IMR-90 (cell line): Measurements from ENCODE around the gene MAGI2. TPM values are rescaled to one million over a fixed set of nuclear protein-coding genes. Genes with fewer than 3 reads are reported as not detected.

Experiments used
- ATAC-seq: fragments of 200-7000 bp; cut with Tn5 transposase; 2 replicates; pipeline ENCODE4 v1.9.1; 2020; ENCODE audit warnings: low read depth, mild to moderate bottlenecking, moderate library complexity
- BruUV-seq: library from RNA; stranded (reverse); fragments of 400-500 nt; replicated peaks from 2 replicates; lab custom pipeline; 2021; lab: Mats Ljungman, UMichigan
- CTCF ChIA-PET: fragments of 300-600 bp; formaldehyde crosslinking; extraction: SDS; loops from one replicate; lab custom pipeline; 2021; ENCODE audit warnings: antibody characterized with exemption; lab: Yijun Ruan, JAX
- POLR2A ChIA-PET: fragments of 300-600 bp; sonication (Branson Sonifier 250); formaldehyde crosslinking; loops from one replicate; lab custom pipeline; 2022; ENCODE audit warnings: antibody characterized with exemption; ENCODE audit not compliant: unreplicated experiment; lab: Charles Lee
- DNase-seq: peaks from one replicate; pipeline ENCODE4 v3.0.0; 2013
- H2AFZ ChIP-seq: replicated peaks from 2 replicates; pipeline ENCODE3; 2013; ENCODE audit warnings: low read length, mild to moderate bottlenecking; ENCODE audit not compliant: poor library complexity
- H2AK5ac ChIP-seq: 2 replicates; pipeline ENCODE4 v1.6.1; 2013; ENCODE audit warnings: low read depth, low read length, inconsistent platforms
- H2AK9ac ChIP-seq: replicated peaks from 2 replicates; pipeline ENCODE3; 2013; ENCODE audit warnings: mild to moderate bottlenecking, low read depth, low read length, moderate library complexity; ENCODE audit not compliant: poor library complexity
- H2BK120ac ChIP-seq: 2 replicates; pipeline ENCODE4 v1.6.1; 2013; ENCODE audit warnings: low read depth, low read length, inconsistent platforms
- H2BK15ac ChIP-seq: 3 replicates; pipeline ENCODE4 v1.6.1; 2013; ENCODE audit warnings: low read depth, low read length, inconsistent platforms
- H2BK20ac ChIP-seq: 2 replicates; pipeline ENCODE4 v1.6.1; 2013; ENCODE audit warnings: low read depth, mild to moderate bottlenecking, inconsistent platforms, low read length, moderate library complexity
- H2BK5ac ChIP-seq: 2 replicates; pipeline ENCODE4 v1.6.1; 2013; ENCODE audit warnings: mild to moderate bottlenecking, low read depth, low read length, inconsistent platforms; ENCODE audit not compliant: poor library complexity, severe bottlenecking
- H3K14ac ChIP-seq: replicated peaks from 2 replicates; pipeline ENCODE4 v1.6.1; 2013; ENCODE audit warnings: low read depth, low read length, inconsistent platforms
- H3K18ac ChIP-seq: 2 replicates; pipeline ENCODE4 v1.6.1; 2013; ENCODE audit warnings: low read depth, low read length, control low read depth
- H3K23ac ChIP-seq: 2 replicates; pipeline ENCODE4 v1.6.1; 2013; ENCODE audit warnings: low read depth, low read length, inconsistent platforms
- H3K27ac ChIP-seq: 2 replicates; pipeline ENCODE4 v1.5.1; 2013; ENCODE audit warnings: mild to moderate bottlenecking, control low read depth, low read length; ENCODE audit not compliant: insufficient read depth
- H3K27me3 ChIP-seq: 2 replicates; pipeline ENCODE4 v1.6.1; 2013; ENCODE audit warnings: low read length; ENCODE audit not compliant: control insufficient read depth, insufficient read depth
- H3K36me3 ChIP-seq: 2 replicates; pipeline ENCODE4 v1.6.1; 2013; ENCODE audit warnings: low read length, mixed read lengths; ENCODE audit not compliant: control insufficient read depth, insufficient read depth
- H3K4ac ChIP-seq: 2 replicates; pipeline ENCODE4 v1.6.1; 2013; ENCODE audit warnings: low read depth, low read length, inconsistent platforms
- H3K4me1 ChIP-seq: 2 replicates; pipeline ENCODE4 v1.6.1; 2013; ENCODE audit warnings: low read length, mixed read lengths; ENCODE audit not compliant: control insufficient read depth, insufficient read depth
- H3K4me2 ChIP-seq: 2 replicates; pipeline ENCODE4 v1.6.1; 2013; ENCODE audit warnings: low read depth, mild to moderate bottlenecking, control low read depth, low read length, moderate library complexity
- H3K4me3 ChIP-seq: 2 replicates; pipeline ENCODE4 v1.5.1; 2013; ENCODE audit warnings: low read depth, mild to moderate bottlenecking, control low read depth, low read length, moderate library complexity; ENCODE audit not compliant: insufficient read depth
- H3K56ac ChIP-seq: 2 replicates; pipeline ENCODE4 v1.6.1; 2013; ENCODE audit warnings: low read length, inconsistent platforms; ENCODE audit not compliant: insufficient read depth; ENCODE audit errors: extremely low read depth
- H3K79me1 ChIP-seq, 2 experiments: 2 replicates each; pipeline ENCODE4 v1.6.1; 2013; ENCODE audit warnings: low read length in 2 of 2, inconsistent platforms in 1 of 2, low read depth in 1 of 2
- H3K9ac ChIP-seq: 2 replicates; pipeline ENCODE4 v1.6.1; 2013; ENCODE audit warnings: low read depth, low read length, control low read depth
- H3K9me1 ChIP-seq: 2 replicates; pipeline ENCODE4 v1.6.1; 2013; ENCODE audit warnings: low read length, inconsistent platforms; ENCODE audit not compliant: insufficient read depth
- H3K9me3 ChIP-seq: 2 replicates; pipeline ENCODE4 v1.6.1; 2013; ENCODE audit warnings: low read length; ENCODE audit not compliant: control insufficient read depth, insufficient read depth
- H4K20me1 ChIP-seq: 2 replicates; pipeline ENCODE4 v1.6.1; 2013; ENCODE audit warnings: low read length, inconsistent platforms; ENCODE audit not compliant: insufficient read depth
- H4K5ac ChIP-seq: 2 replicates; pipeline ENCODE4 v1.6.1; 2013; ENCODE audit warnings: mild to moderate bottlenecking, low read depth, low read length, control low read depth
- H4K8ac ChIP-seq, 2 experiments: 2 replicates each; pipeline ENCODE4 v1.6.1; 2013; ENCODE audit warnings: low read depth in 2 of 2, low read length in 2 of 2, control low read depth in 1 of 2, inconsistent platforms in 1 of 2
- H4K91ac ChIP-seq: 2 replicates; pipeline ENCODE4 v1.6.1; 2013; ENCODE audit warnings: low read depth, low read length, inconsistent platforms; ENCODE audit not compliant: insufficient read depth
- BHLHE40 ChIP-seq: fragments of 150-350 bp; IDR thresholded peaks from 2 replicates; pipeline ENCODE4 v1.6.1; 2016; ENCODE audit warnings: mild to moderate bottlenecking, low read depth, low read length
- CEBPB ChIP-seq: IDR thresholded peaks from 2 replicates; pipeline ENCODE4 v1.6.1; 2012; ENCODE audit warnings: low read depth, low read length, improper control_type of control experiment
- FOS ChIP-seq: fragments of 150-350 bp; IDR thresholded peaks from 2 replicates; pipeline ENCODE4 v1.6.1; 2016; ENCODE audit warnings: low read depth, low read length
- MAFK ChIP-seq: IDR thresholded peaks from 2 replicates; pipeline ENCODE4 v1.6.1; 2012; ENCODE audit warnings: low read depth, low read length, improper control_type of control experiment
- NFE2L2 ChIP-seq: fragments of 150-350 bp; IDR thresholded peaks from 2 replicates; pipeline ENCODE4 v1.6.1; 2016; ENCODE audit warnings: low read depth, mild to moderate bottlenecking, low read length
- POLR2A ChIP-seq: IDR thresholded peaks from 2 replicates; pipeline ENCODE4 v1.6.1; 2012; ENCODE audit warnings: mild to moderate bottlenecking, low read depth, low read length
- RAD21 ChIP-seq: IDR thresholded peaks from 2 replicates; pipeline ENCODE4 v1.6.1; 2012; ENCODE audit warnings: low read length, improper control_type of control experiment
- RCOR1 ChIP-seq: IDR thresholded peaks from 2 replicates; pipeline ENCODE4 v1.6.1; 2012; ENCODE audit warnings: mild to moderate bottlenecking, low read length, improper control_type of control experiment; ENCODE audit not compliant: insufficient replicate concordance
- SMC3 ChIP-seq: fragments of 150-350 bp; IDR thresholded peaks from 2 replicates; pipeline ENCODE4 v1.6.1; 2016; ENCODE audit warnings: low read depth, mild to moderate bottlenecking, antibody characterized with exemption, low read length, moderate library complexity
- WGBS, 2 experiments: methylation state at CpG; one replicate each; pipeline versions ENCODE4 v1.1.5 to v1.1.7; 2013; ENCODE audit warnings: missing lambda C conversion rate in 2 of 2; ENCODE audit not compliant: insufficient read length in 1 of 2; ENCODE audit errors: extremely low coverage in 2 of 2; 5-methylcytosine and 5-hydroxymethylcytosine counted together
- dilution Hi-C: fragments of 300-500 bp; cut with HindIII; formaldehyde crosslinking; loops from one replicate; pipeline ENCODE4 v1.14.3; 2018; ENCODE audit warnings: low sequenced_read_pairs; ENCODE audit not compliant: unreplicated experiment
- in situ Hi-C: fragments of 300-500 bp; cut with MboI; formaldehyde crosslinking; loops from 3 replicates; pipeline ENCODE4 v1.14.3; 2019; ENCODE audit warnings: low sequenced_read_pairs, inconsistent platforms, mixed read lengths
- intact Hi-C: fragments of 100-400 bp; cut with micrococcal nuclease; formaldehyde crosslinking; loops from 2 replicates; pipeline ENCODE4 v1.10.0; 2022
- polyA plus RNA-seq, 3 experiments: library from polyadenylated mRNA; depleted of rRNA; stranded (reverse); fragments of >200 nt; gene quantifications; 2 replicates each; pipeline ENCODE4 v1.2.3, GENCODE V29; 2012; ENCODE audit warnings: low replicate concordance in 1 of 3
- total RNA-seq: library from RNA; depleted of rRNA; stranded (reverse); fragments of >200 nt; gene quantifications from 2 replicates; pipeline ENCODE4 v1.2.3, GENCODE V29; 2012
- TF ChIP-seq, protein P1 (sequence below): fragments of 150-350 bp; IDR thresholded peaks from 2 replicates; pipeline ENCODE4 v1.6.1; 2016; ENCODE audit warnings: low read depth, mild to moderate bottlenecking, low read length, moderate library complexity, borderline replicate concordance

The MAGI2 gene
- total and polyA plus RNA-seq, 2 of the 4 experiments (the other 2 are of a cell fraction), result 2.5 to 17.9 TPM

- peaks cover 1% of the 10 kb centered on the region; the same call in 1 of the 2 replicates for H3K4me1 ChIP-seq
- no peak overlapping the region for H3K14ac ChIP-seq
- H3K36me3 ChIP-seq, result no peaks in the 10 kb centered on the region
- H3K4me3 ChIP-seq, result no peak overlapping the region
- CTCF ChIA-PET, result no interaction called here
- H2BK5ac ChIP-seq, result no peak overlapping the region
- TF ChIP-seq NFE2L2 (no peak), BHLHE40 (no peak), SMC3 (no peak), POLR2A (no peak), CEBPB (no peak), RCOR1 (no peak), FOS (no peak), MAFK (no peak), RAD21 (no peak)
- TF ChIP-seq, protein P1, sequence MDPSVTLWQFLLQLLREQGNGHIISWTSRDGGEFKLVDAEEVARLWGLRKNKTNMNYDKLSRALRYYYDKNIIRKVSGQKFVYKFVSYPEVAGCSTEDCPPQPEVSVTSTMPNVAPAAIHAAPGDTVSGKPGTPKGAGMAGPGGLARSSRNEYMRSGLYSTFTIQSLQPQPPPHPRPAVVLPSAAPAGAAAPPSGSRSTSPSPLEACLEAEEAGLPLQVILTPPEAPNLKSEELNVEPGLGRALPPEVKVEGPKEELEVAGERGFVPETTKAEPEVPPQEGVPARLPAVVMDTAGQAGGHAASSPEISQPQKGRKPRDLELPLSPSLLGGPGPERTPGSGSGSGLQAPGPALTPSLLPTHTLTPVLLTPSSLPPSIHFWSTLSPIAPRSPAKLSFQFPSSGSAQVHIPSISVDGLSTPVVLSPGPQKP, result no peak
- no peak overlapping the region for H3K4ac ChIP-seq
- no peak overlapping the region for H3K18ac ChIP-seq
- no peak overlapping the region for H3K4me2 ChIP-seq
- no peak overlapping the region for H4K5ac ChIP-seq
- no peak overlapping the region for H2AFZ ChIP-seq
- DNase-seq, result no peak
- peak overlapping the region; percentile 50 for H2BK20ac ChIP-seq
- in situ Hi-C loops (no loop called here), intact Hi-C loops (loop anchor here (5.0 kb wide), 1 partner anchor 84 kb away; no protein-coding TSS in a partner anchor), dilution Hi-C loops (no loop called here)
- no peak overlapping the region for H3K56ac ChIP-seq
- H3K79me1 ChIP-seq, result no peaks in the 10 kb centered on the region; a peak in 1 of 4 replicates
- POLR2A ChIA-PET, result no interaction called here
- no peak overlapping the region for H2BK15ac ChIP-seq
- no peak overlapping the region for H2AK9ac ChIP-seq
- no peak overlapping the region for H4K91ac ChIP-seq
- H4K8ac ChIP-seq, result no peak overlapping the region
- no peak for ATAC-seq
- H3K27ac ChIP-seq, result no peak overlapping the region
- no peak overlapping the region; the same call in 1 of the 2 replicates for H2BK120ac ChIP-seq
- H3K9me1 ChIP-seq, result no peaks in the 10 kb centered on the region
- H3K27me3 ChIP-seq, result no peaks in the 10 kb centered on the region
- no peak overlapping the region; the same call in 1 of the 2 replicates for H3K23ac ChIP-seq
- no peaks in the 10 kb centered on the region for H3K9me3 ChIP-seq
- H3K9ac ChIP-seq, result no peak overlapping the region
- no peaks in the 10 kb centered on the region for H4K20me1 ChIP-seq
- H2AK5ac ChIP-seq, result no peak overlapping the region
- no TSS peak for BruUV-seq
- 74% methylated on average over 2 of the region's 3 CpGs; no CpG with 5 or more reads in 1 of the 2 experiments for WGBS, 2 experiments
Observed at GRCh38 chr7:78396210-78396609, 1057.3 kb downstream of the MAGI2 start.
